ENCODE data around the gene SEMG2. TPM values are rescaled to one million over a fixed set of nuclear protein-coding genes. Genes with fewer than 3 reads are reported as not detected.

Gene SEMG2
- total RNA-seq, 4 donors from 2014 or later, result not detected

- no peak for TF ChIP-seq POLR2A (IDR thresholded peaks at IDR 0.05)
- TF ChIP-seq, protein P1, sequence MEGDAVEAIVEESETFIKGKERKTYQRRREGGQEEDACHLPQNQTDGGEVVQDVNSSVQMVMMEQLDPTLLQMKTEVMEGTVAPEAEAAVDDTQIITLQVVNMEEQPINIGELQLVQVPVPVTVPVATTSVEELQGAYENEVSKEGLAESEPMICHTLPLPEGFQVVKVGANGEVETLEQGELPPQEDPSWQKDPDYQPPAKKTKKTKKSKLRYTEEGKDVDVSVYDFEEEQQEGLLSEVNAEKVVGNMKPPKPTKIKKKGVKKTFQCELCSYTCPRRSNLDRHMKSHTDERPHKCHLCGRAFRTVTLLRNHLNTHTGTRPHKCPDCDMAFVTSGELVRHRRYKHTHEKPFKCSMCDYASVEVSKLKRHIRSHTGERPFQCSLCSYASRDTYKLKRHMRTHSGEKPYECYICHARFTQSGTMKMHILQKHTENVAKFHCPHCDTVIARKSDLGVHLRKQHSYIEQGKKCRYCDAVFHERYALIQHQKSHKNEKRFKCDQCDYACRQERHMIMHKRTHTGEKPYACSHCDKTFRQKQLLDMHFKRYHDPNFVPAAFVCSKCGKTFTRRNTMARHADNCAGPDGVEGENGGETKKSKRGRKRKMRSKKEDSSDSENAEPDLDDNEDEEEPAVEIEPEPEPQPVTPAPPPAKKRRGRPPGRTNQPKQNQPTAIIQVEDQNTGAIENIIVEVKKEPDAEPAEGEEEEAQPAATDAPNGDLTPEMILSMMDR (IDR thresholded peaks at IDR 0.05), result no peak
- no peaks in the 10 kb centered on the region for H3K27me3 ChIP-seq
- no peak overlapping the region for H3K27ac ChIP-seq
- no peaks in the 10 kb centered on the region for H3K36me3 ChIP-seq
- no peak for DNase-seq
- H3K9me3 ChIP-seq, result no peaks in the 10 kb centered on the region
- no peaks in the 10 kb centered on the region for H3K4me1 ChIP-seq
- H3K4me3 ChIP-seq, result no peak overlapping the region
- intact Hi-C loops (cut with DNase I; ENCODE audit: low total_unique reads), result no loop called here
Observed at GRCh38 chr20:45226287-45226686, 5.1 kb downstream of the SEMG2 start.

DNA sequence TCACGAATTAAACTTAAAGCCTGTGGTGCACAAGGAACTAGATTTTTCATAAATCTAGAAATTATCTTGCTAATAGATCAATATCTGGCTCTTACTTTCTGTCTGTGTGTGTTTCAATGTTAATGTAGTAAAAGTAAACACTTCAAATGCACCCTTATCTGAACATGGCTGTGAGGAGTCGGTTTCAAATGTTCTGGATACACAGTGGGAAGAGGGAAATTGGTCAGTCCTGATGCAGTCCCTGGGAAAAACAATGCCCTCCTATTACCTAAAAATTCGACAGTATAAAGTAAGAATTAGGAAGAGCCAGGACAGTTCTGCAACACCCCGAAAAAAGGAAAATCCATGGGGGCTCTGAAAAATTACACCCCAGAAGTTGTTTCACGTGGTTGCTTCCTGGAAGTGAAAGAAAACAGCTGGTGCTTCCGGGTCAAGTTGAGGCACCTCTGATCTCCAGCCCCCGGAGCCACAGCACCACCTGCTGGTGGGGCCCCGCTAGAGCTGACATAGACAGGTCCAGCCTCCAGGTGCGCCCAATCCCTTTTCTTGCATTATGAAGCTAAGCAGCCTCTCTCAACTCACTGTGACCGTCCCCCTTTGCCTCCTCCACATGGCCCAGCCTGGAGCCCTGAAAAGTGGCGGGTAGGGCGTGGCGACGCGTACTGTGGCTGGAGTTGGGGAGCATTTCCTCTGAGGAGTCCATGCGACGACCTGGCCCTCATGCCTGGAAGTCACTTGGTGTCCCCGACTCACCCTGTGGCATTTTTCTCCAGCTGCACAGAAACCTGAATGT lies 8.3 kb downstream of the SEMG2 start:
- intact Hi-C loops (cut with DNase I; ENCODE audit: low total_unique reads), result no loop called here
- no peak for TF ChIP-seq POLR2A (IDR thresholded peaks at IDR 0.05)
- TF ChIP-seq, protein P1 (IDR thresholded peaks at IDR 0.05), result no peak

DNA sequence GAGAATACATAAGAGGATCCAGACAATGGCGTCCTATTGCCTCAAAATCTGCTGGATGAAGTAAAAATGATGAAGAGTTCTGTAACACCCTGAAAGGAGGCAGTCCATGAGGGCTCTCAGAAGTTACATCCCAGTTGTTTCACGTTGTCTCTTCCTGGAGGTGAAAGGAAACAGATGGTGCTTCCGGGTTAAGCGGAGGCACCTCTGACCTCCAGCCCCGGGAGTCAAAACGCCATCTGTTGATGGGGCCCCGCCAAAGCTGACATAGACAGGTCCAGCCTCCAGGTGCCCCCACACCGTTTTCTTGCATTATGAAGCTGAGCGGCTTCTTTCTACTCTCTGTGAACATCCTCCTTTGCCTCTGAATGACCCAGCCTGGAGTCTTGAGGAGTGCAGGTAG lies 9.5 kb downstream of the SEMG2 start:
- Histone ChIP-seq H3K4me3 (no peak overlapping the region), H3K27me3 (no peaks in the 10 kb centered on the region), H3K4me1 (no peaks in the 10 kb centered on the region), H3K9me3 (peaks cover 0 to 9% of the 10 kb centered on the region in 2 donors), H3K36me3 (no peaks in the 10 kb centered on the region), H3K27ac (no peak overlapping the region)
- no peak for DNase-seq
- TF ChIP-seq, protein P1 (IDR thresholded peaks at IDR 0.05), result no peak
- TF ChIP-seq POLR2A (IDR thresholded peaks at IDR 0.05), result no peak
- intact Hi-C loops (cut with DNase I; ENCODE audit: low total_unique reads), result no loop called here

More for the DNA sequence above, 8.3 kb downstream of the SEMG2 start:
- DNase-seq, result no peak
- Histone ChIP-seq H3K27me3 (no peaks in the 10 kb centered on the region), H3K9me3 (peaks cover 0 to 4% of the 10 kb centered on the region in 2 donors), H3K36me3 (no peaks in the 10 kb centered on the region), H3K4me1 (no peaks in the 10 kb centered on the region), H3K27ac (no peak overlapping the region), H3K4me3 (no peak overlapping the region)

GRCh38 chr20:45235995-45236394 lies 14.8 kb downstream of the SEMG2 start:
- Histone ChIP-seq H3K36me3 (no peaks in the 10 kb centered on the region), H3K27me3 (no peaks in the 10 kb centered on the region), H3K27ac (no peak overlapping the region), H3K4me3 (no peak overlapping the region), H3K4me1 (no peaks in the 10 kb centered on the region), H3K9me3 (peaks cover 0 to 9% of the 10 kb centered on the region in 2 donors)
- intact Hi-C loops (cut with DNase I; ENCODE audit: low total_unique reads), result no loop called here
- no peak for DNase-seq
- TF ChIP-seq, protein P1 (IDR thresholded peaks at IDR 0.05), result no peak

GRCh38 chr20:45238139-45238538 lies 17.0 kb downstream of the SEMG2 start:
- Histone ChIP-seq H3K4me3 (no peak overlapping the region), H3K27ac (no peak overlapping the region), H3K36me3 (no peaks in the 10 kb centered on the region), H3K27me3 (no peaks in the 10 kb centered on the region), H3K9me3 (peaks cover 0 to 9% of the 10 kb centered on the region in 2 donors), H3K4me1 (no peaks in the 10 kb centered on the region)
- no peak for DNase-seq
- intact Hi-C loops (cut with DNase I; ENCODE audit: low total_unique reads), result no loop called here
- TF ChIP-seq, protein P1 (IDR thresholded peaks at IDR 0.05), result no peak
- no peak for TF ChIP-seq POLR2A (IDR thresholded peaks at IDR 0.05)

All from uterus (tissue), 4 donors.